Measurements from ENCODE around the gene FAM3B. TPM values are rescaled to one million over a fixed set of nuclear protein-coding genes. Genes with fewer than 3 reads are reported as not detected.

Gene FAM3B
- total and polyA plus RNA-seq, 9 of the 15 experiments (the other 6 are each of a cell fraction or from before 2014, with no cell fraction given), result 0.04 to 0.18 (median 0.12) TPM; not detected in 5

DNA sequence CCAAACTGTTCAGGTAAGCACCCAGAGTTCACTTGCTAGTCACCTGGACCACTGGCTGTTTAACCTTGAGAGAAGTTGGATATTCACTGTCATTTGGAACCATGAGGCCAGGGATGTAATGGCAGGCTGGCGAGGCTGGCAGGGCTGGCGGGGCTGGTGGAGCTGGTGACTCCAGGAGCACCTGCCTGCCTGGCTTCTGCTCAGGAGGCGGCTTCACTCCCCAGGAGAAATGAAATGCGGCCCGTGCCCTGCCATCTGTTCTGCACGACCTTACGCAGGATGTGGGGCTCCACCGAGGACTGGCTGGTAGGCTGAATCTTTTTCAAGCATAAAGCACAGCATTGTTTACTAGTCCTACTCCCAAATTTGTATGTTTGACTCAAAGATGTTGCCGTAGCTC, 86.7 kb downstream of the FAM3B start:
- H3K4me2 ChIP-seq (ENCODE audit: insufficient read depth, low read length), result no peak overlapping the region
- ChIA-PET CTCF (ENCODE audit: low intra/inter-chr PET ratio) (no interaction called here), POLR2A (interaction anchor here (1.3 kb wide), 1 partner anchor 8 kb away, joined by 3 read pairs; no protein-coding TSS in a partner anchor)
- no peaks in the 10 kb centered on the region for H3K4me1 ChIP-seq (replicated peaks in 1 of 2; ENCODE audit: control insufficient read depth in 2 of 2, insufficient read depth in 2 of 2, low read length in 2 of 2)
- TF ChIP-seq PREB (CRISPR knock-in tag; IDR thresholded peaks at IDR 0.05) (no peak), MEF2D (tag; conservative IDR thresholded peaks at IDR 0.05; ENCODE audit: low read depth) (no peak), HNRNPK (IDR thresholded peaks at IDR 0.05; ENCODE audit: low read depth, low read length, poor library complexity, severe bottlenecking) (no peak), BRD9 (IDR thresholded peaks at IDR 0.05; ENCODE audit: low read depth, partially characterized antibody) (no peak), TAF15 (IDR thresholded peaks at IDR 0.05; ENCODE audit: low read depth, low read length) (no peak), RNF219 (CRISPR knock-in tag; IDR thresholded peaks at IDR 0.05) (no peak), MXI1 (IDR thresholded peaks at IDR 0.05; ENCODE audit: low read depth, low read length) (no peak), ZNF146 (CRISPR knock-in tag; IDR thresholded peaks at IDR 0.05; ENCODE audit: unreplicated experiment) (no peak), CCNT2 (IDR thresholded peaks at IDR 0.05; ENCODE audit: borderline replicate concordance, extremely low read depth, insufficient read length, low read depth, low read length) (no peak), NFIC (IDR thresholded peaks at IDR 0.05) (no peak), STAT6 (CRISPR knock-in tag; IDR thresholded peaks at IDR 0.05) (no peak), STAT5A (IDR thresholded peaks at IDR 0.05; ENCODE audit: borderline replicate concordance, low read length) (no peak), SREBF2 (CRISPR knock-in tag; IDR thresholded peaks at IDR 0.05) (no peak), CBX2 (IDR thresholded peaks at IDR 0.05; ENCODE audit: insufficient read depth, low read length, poor library complexity, severe bottlenecking) (no peak)
- no peak overlapping the region for H3K27ac ChIP-seq (ENCODE audit: extremely low read depth, low read depth, low read length)
- H3K9me3 ChIP-seq (replicated peaks; ENCODE audit: control insufficient read depth, insufficient read depth, low read depth, low read length), result no peaks in the 10 kb centered on the region
- no peak overlapping the region for H3K4me3 ChIP-seq
- no peaks in the 10 kb centered on the region for H3K9me1 ChIP-seq (ENCODE audit: control insufficient read depth, insufficient read depth, low read length)
- no peak overlapping the region for H3K9ac ChIP-seq (ENCODE audit: insufficient read depth in 1 of 2, low read depth in 2 of 2, low read length in 2 of 2)
- FAIRE-seq (no peak), DNase-seq (ENCODE audit: extremely low read depth in 1 of 4, low spot score in 3 of 4) (no peak), ATAC-seq (no peak)
- no peaks in the 10 kb centered on the region for H3K36me3 ChIP-seq (ENCODE audit: control insufficient read depth, insufficient read depth, low read length)
- intact Hi-C loops (cut with micrococcal nuclease), result no loop called here
- no peaks in the 10 kb centered on the region for H4K20me1 ChIP-seq (replicated peaks; ENCODE audit: control insufficient read depth, insufficient read depth, low read length)
- in situ Hi-C loops (cut with MboI), result no loop called here
- peaks cover 18 to 44% of the 10 kb centered on the region in 2 experiments; a peak in 3 of 5 replicates for H3K27me3 ChIP-seq (ENCODE audit: control insufficient read depth in 2 of 2, insufficient read depth in 2 of 2, low read length in 2 of 2)
- BruUV-seq (replicated peaks), result no TSS peak
- H3K79me2 ChIP-seq (ENCODE audit: control insufficient read depth, insufficient read depth, low read length), result no peaks in the 10 kb centered on the region
- WGBS (ENCODE audit: insufficient coverage, low coverage, missing lambda C conversion rate), result 2% methylated on average over 9 of the region's 9 CpGs
- no peak overlapping the region for H2AFZ ChIP-seq (ENCODE audit: low read depth, low read length)
